ENCODE data around the gene SIX4. TPM values are rescaled to one million over a fixed set of nuclear protein-coding genes. Genes with fewer than 3 reads are reported as not detected.

Gene SIX4
- 10 to 100 TPM; 17.6 to 21.3 TPM for total RNA-seq

GRCh38 chr14:60723907-60724618, at the start of gene SIX4:
TSS of gene SIX4 (minus strand) at chr14:60724351. CDS start at chr14:60724074, 277 bp downstream.
- H3K27me3 ChIP-seq (replicated peaks; ENCODE audit: insufficient read depth), result no peaks in the 10 kb centered on the region
- no peaks in the 10 kb centered on the region for H3K9me3 ChIP-seq
- peak; percentile 94 for DNase-seq (ENCODE audit: low spot score)
- intact Hi-C loops (cut with DNase I), result loop anchor here (5.0 to 10.0 kb wide), 4 partner anchors 72 to 629 kb away; partner anchors contain the start of genes PCNX4, SLC38A6 and TRMT5
- TF ChIP-seq POLR2A (IDR thresholded peaks at IDR 0.05) (peak; percentile 94), POLR2AphosphoS5 (IDR thresholded peaks at IDR 0.05) (peak; percentile 92), CTCF (IDR thresholded peaks at IDR 0.05) (no peak)
- no peaks in the 10 kb centered on the region for H3K36me3 ChIP-seq
- no peaks in the 10 kb centered on the region for H3K4me1 ChIP-seq (replicated peaks)
- WGBS, result 1% methylated on average over 36 of the region's 36 CpGs
- H3K4me3 ChIP-seq, result peak within 1 kb of the TSS; percentile 78 to 88
- H3K27ac ChIP-seq, result peak within 1 kb of the TSS; percentile 84 to 94

- Histone ChIP-seq H3K36me3 (no peaks in the 10 kb centered on the region), H3K27me3 (replicated peaks; ENCODE audit: insufficient read depth) (no peaks in the 10 kb centered on the region), H3K9me3 (no peaks in the 10 kb centered on the region), H3K4me1 (replicated peaks) (no peaks in the 10 kb centered on the region), H3K27ac (no peak overlapping the region), H3K4me3 (no peak overlapping the region)
- intact Hi-C loops (cut with DNase I), result no loop called here
- TF ChIP-seq POLR2A (IDR thresholded peaks at IDR 0.05), result no peak
- no peak for TF ChIP-seq POLR2AphosphoS5 (IDR thresholded peaks at IDR 0.05)
- no peak for TF ChIP-seq CTCF (IDR thresholded peaks at IDR 0.05)
- DNase-seq (ENCODE audit: low spot score), result no peak
Observed at GRCh38 chr14:60773558-60773957, 49.4 kb upstream of the SIX4 start.

GRCh38 chr14:60771117-60771516, 47.0 kb upstream of the SIX4 start:
- no peak overlapping the region for H3K27ac ChIP-seq
- no peaks in the 10 kb centered on the region for H3K27me3 ChIP-seq (replicated peaks; ENCODE audit: insufficient read depth)
- 43% methylated on average over 2 of the region's 2 CpGs for WGBS
- H3K9me3 ChIP-seq, result no peaks in the 10 kb centered on the region
- H3K4me1 ChIP-seq (replicated peaks), result no peaks in the 10 kb centered on the region
- DNase-seq (ENCODE audit: low spot score), result no peak
- intact Hi-C loops (cut with DNase I), result no loop called here
- no peak overlapping the region for H3K4me3 ChIP-seq
- no peaks in the 10 kb centered on the region for H3K36me3 ChIP-seq
- no peak for TF ChIP-seq POLR2AphosphoS5 (IDR thresholded peaks at IDR 0.05)
- no peak for TF ChIP-seq CTCF (IDR thresholded peaks at IDR 0.05)
- TF ChIP-seq POLR2A (IDR thresholded peaks at IDR 0.05), result no peak

- no peaks in the 10 kb centered on the region for H3K9me3 ChIP-seq
- no peaks in the 10 kb centered on the region for H3K27me3 ChIP-seq (replicated peaks; ENCODE audit: insufficient read depth)
- intact Hi-C loops (cut with DNase I), result no loop called here
- H3K27ac ChIP-seq, result no peak overlapping the region
- 83% methylated on average over 2 of the region's 2 CpGs for WGBS
- no peaks in the 10 kb centered on the region for H3K36me3 ChIP-seq
- TF ChIP-seq POLR2A (IDR thresholded peaks at IDR 0.05) (no peak), POLR2AphosphoS5 (IDR thresholded peaks at IDR 0.05) (no peak), CTCF (IDR thresholded peaks at IDR 0.05) (no peak)
- no peak overlapping the region for H3K4me3 ChIP-seq
- DNase-seq (ENCODE audit: low spot score), result no peak
- H3K4me1 ChIP-seq (replicated peaks), result no peaks in the 10 kb centered on the region
Observed at GRCh38 chr14:60768602-60769001, 44.5 kb upstream of the SIX4 start.

Measured in prostate gland (tissue), 2 donors.